Gastroesophageal sphincter (tissue), 4 donors: ENCODE data around the gene WRAP53. TPM values are rescaled to one million over a fixed set of nuclear protein-coding genes. Genes with fewer than 3 reads are reported as not detected.

Experiments used
- ATAC-seq: fragments of 150-250 bp; one replicate; pipeline ENCODE4 v1.9.1; 2016; ENCODE audit warnings: mild to moderate bottlenecking, moderate library complexity
- H3K27ac ChIP-seq, 4 donors: fragments of 200-600 bp; sonication (generic) in 3 of 4; 1 replicate in 3 of 4; 2 replicates in 1 of 4; pipeline ENCODE4 v1.5.1; 2016 to 2019
- H3K27me3 ChIP-seq: fragments of 200-600 bp; sonication (generic); one replicate; pipeline ENCODE4 v1.5.1; 2019
- H3K36me3 ChIP-seq, 2 donors: fragments of 200-600 bp; sonication (generic); one replicate each; pipeline ENCODE4 v1.5.1; 2019; ENCODE audit warnings: control low read depth in 1 of 2
- H3K4me1 ChIP-seq, 3 donors: fragments of 200-600 bp; sonication (generic); 1 replicate in 2 of 3; 2 replicates in 1 of 3; pipeline ENCODE4 v1.5.1; 2016 to 2019; ENCODE audit warnings: control low read depth in 2 of 3
- H3K4me3 ChIP-seq, 2 donors: fragments of 200-600 bp; sonication (generic); one replicate each; pipeline ENCODE4 v1.5.1; 2019; ENCODE audit warnings: mild to moderate bottlenecking in 1 of 2, moderate library complexity in 1 of 2
- H3K9me3 ChIP-seq, 3 donors: fragments of 200-600 bp; sonication (generic); one replicate each; pipeline ENCODE4 v1.5.1; 2017 to 2019; ENCODE audit warnings: control low read depth in 2 of 3
- CTCF ChIP-seq, 4 experiments: fragments of 200-600 bp in 2 of 4; fragments of 450-650 bp in 2 of 4; sonication (generic) in 1 of 4; IDR thresholded peaks; one replicate each; pipeline ENCODE4 v1.5.1; 2017 to 2019; ENCODE audit warnings: antibody characterized with exemption in 4 of 4, mild to moderate bottlenecking in 2 of 4, moderate library complexity in 2 of 4
- EP300 ChIP-seq: sonication (generic); formaldehyde crosslinking; IDR thresholded peaks from one replicate; pipeline ENCODE4 v1.6.1; 2017; ENCODE audit warnings: antibody characterized with exemption, mild to moderate bottlenecking
- POLR2A ChIP-seq, 2 donors: fragments of 450-650 bp; IDR thresholded peaks; one replicate each; pipeline ENCODE4 v1.6.1; 2017; ENCODE audit warnings: antibody characterized with exemption in 2 of 2, mild to moderate bottlenecking in 2 of 2, moderate library complexity in 1 of 2
- POLR2AphosphoS5 ChIP-seq: sonication (generic); formaldehyde crosslinking; IDR thresholded peaks from one replicate; pipeline ENCODE4 v1.6.1; 2017; ENCODE audit warnings: antibody characterized with exemption
- WGBS, 2 donors: methylation state at CpG; one replicate each; pipeline ENCODE4 v1.1.5; 2018; ENCODE audit warnings: low coverage in 1 of 2; 5-methylcytosine and 5-hydroxymethylcytosine counted together
- total RNA-seq, 4 donors: library from RNA; depleted of rRNA; stranded (reverse); fragments of >200 nt; gene quantifications; one replicate each; pipeline ENCODE4 v1.1.0, GENCODE V29; 2016

The WRAP53 gene
- total RNA-seq, 4 donors from 2014 or later: 2.8 to 4.7 (median 3.9) TPM

GRCh38 chr17:7650509-7651096, 37.7 kb upstream of the WRAP53 start, which contains the start of gene ATP1B2:
ATP1B2 (plus strand) TSS chr17:7650926; CDS start chr17:7651519, 593 bp downstream.
- H3K4me1 ChIP-seq: peaks cover 0 to 27% (median 18%) of the 10 kb centered on the region in 3 donors
- no peaks in the 10 kb centered on the region for H3K36me3 ChIP-seq
- WGBS, 2 donors: 1 to 3% methylated on average over 6 to 24 of the region's 34 CpGs
- peak within 1 kb of the TSS; percentile 31 to 59 for H3K4me3 ChIP-seq
- ATAC-seq: peak; percentile 78
- no peaks in the 10 kb centered on the region for H3K9me3 ChIP-seq
- peak within 1 kb of the TSS in 3 of 4 donors; percentile 66 to 77 (median 67) for H3K27ac ChIP-seq
- no peak for TF ChIP-seq CTCF (IDR thresholded peaks at IDR 0.05)
- no peak for TF ChIP-seq POLR2AphosphoS5
- TF ChIP-seq EP300: no peak
- no peak for TF ChIP-seq POLR2A (IDR thresholded peaks at IDR 0.05)
- peaks cover 46% of the 10 kb centered on the region for H3K27me3 ChIP-seq

- peak overlapping the region in 3 of 4 donors; percentile 66 to 77 (median 67) for H3K27ac ChIP-seq
- peaks cover 46% of the 10 kb centered on the region for H3K27me3 ChIP-seq
- no peaks in the 10 kb centered on the region for H3K9me3 ChIP-seq
- H3K4me3 ChIP-seq: peak overlapping the region; percentile 31 to 59
- ATAC-seq: no peak
- TF ChIP-seq POLR2A (IDR thresholded peaks at IDR 0.05) (no peak), POLR2AphosphoS5 (no peak), EP300 (no peak), CTCF (IDR thresholded peaks at IDR 0.05) (no peak)
- peaks cover 0 to 28% (median 18%) of the 10 kb centered on the region in 3 donors for H3K4me1 ChIP-seq
- 0% methylated on average over 4 to 7 of the region's 45 CpGs for WGBS, 2 donors
- H3K36me3 ChIP-seq: no peaks in the 10 kb centered on the region
Observed at GRCh38 chr17:7651097-7651664, 37.1 kb upstream of the WRAP53 start.

- Histone ChIP-seq H3K27me3 (peaks cover 46% of the 10 kb centered on the region), H3K9me3 (no peaks in the 10 kb centered on the region), H3K4me1 (peaks cover 0 to 34% (median 18%) of the 10 kb centered on the region in 3 donors), H3K4me3 (peak overlapping the region; percentile 31 to 59), H3K36me3 (no peaks in the 10 kb centered on the region), H3K27ac (peak overlapping the region in 3 of 4 donors; percentile 66 to 77 (median 67))
- TF ChIP-seq POLR2A (IDR thresholded peaks at IDR 0.05): no peak
- TF ChIP-seq POLR2AphosphoS5: no peak
- TF ChIP-seq EP300: no peak
- TF ChIP-seq CTCF (IDR thresholded peaks at IDR 0.05): no peak
- ATAC-seq: peak; percentile 15
- 0% methylated on average over 8 of the region's 54 CpGs; no CpG with 5 or more reads in 1 of the 2 donors for WGBS, 2 donors
Observed at GRCh38 chr17:7651665-7652387, 36.5 kb upstream of the WRAP53 start.

GRCh38 chr17:7652388-7653356, 35.6 kb upstream of the WRAP53 start:
- TF ChIP-seq POLR2A (IDR thresholded peaks at IDR 0.05) (no peak), EP300 (no peak), POLR2AphosphoS5 (no peak), CTCF (IDR thresholded peaks at IDR 0.05) (no peak)
- peaks cover 41% of the 10 kb centered on the region for H3K27me3 ChIP-seq
- no peaks in the 10 kb centered on the region for H3K36me3 ChIP-seq
- H3K27ac ChIP-seq: peak overlapping the region in 3 of 4 donors; percentile 66 to 77 (median 67)
- H3K9me3 ChIP-seq: no peaks in the 10 kb centered on the region
- WGBS, 2 donors: 30 to 53% methylated on average over 4 to 5 of the region's 12 CpGs
- ATAC-seq: no peak
- H3K4me3 ChIP-seq: no peak overlapping the region
- peaks cover 0 to 42% (median 18%) of the 10 kb centered on the region in 3 donors for H3K4me1 ChIP-seq
